HFF-Myc (cell line): ENCODE data around the gene VASP.
A peak's percentile ranks its signal among the peaks of the same experiment; 100 is the strongest.

Experiments used
- DNase-seq: peaks from one replicate; pipeline ENCODE4 v3.0.0-alpha.2; 2011; ENCODE audit warnings: low read depth; ENCODE audit errors: extremely low read depth
- H3K4me3 ChIP-seq: replicated peaks from 2 replicates; pipeline ENCODE4 v1.5.1; 2011; ENCODE audit warnings: low read depth, mild to moderate bottlenecking, control low read depth, low read length
- CTCF ChIP-seq: IDR thresholded peaks from 2 replicates; pipeline ENCODE4 v1.5.1; 2012; ENCODE audit warnings: mild to moderate bottlenecking, low read depth, low read length, control low read depth; ENCODE audit errors: missing control alignments

VASP gene

GRCh38 chr19:45506989-45507871, at the start of gene VASP:
Gene VASP (plus strand): TSS chr19:45507479. CDS start chr19:45507772, 293 bp downstream.
- no peak for TF ChIP-seq CTCF
- peak within 1 kb of the TSS; percentile 99 for H3K4me3 ChIP-seq
- no peak for DNase-seq

GRCh38 chr19:45457776-45458175, 49.5 kb upstream of the VASP start:
- no peak for DNase-seq
- no peak for TF ChIP-seq CTCF
- H3K4me3 ChIP-seq, result no peak overlapping the region

GRCh38 chr19:45460807-45461347, 46.4 kb upstream of the VASP start:
- no peak for TF ChIP-seq CTCF
- no peak overlapping the region for H3K4me3 ChIP-seq
- no peak for DNase-seq

- no peak overlapping the region for H3K4me3 ChIP-seq
- no peak for TF ChIP-seq CTCF
- no peak for DNase-seq
These were observed 45.1 kb upstream of the VASP start for GRCh38 chr19:45462174-45462573.

- no peak for DNase-seq
- H3K4me3 ChIP-seq, result no peak overlapping the region
- TF ChIP-seq CTCF, result no peak
These were observed 44.0 kb upstream of the VASP start for GRCh38 chr19:45463241-45463640.

- no peak for TF ChIP-seq CTCF
- no peak for DNase-seq
These were observed 43.0 kb upstream of the VASP start for GRCh38 chr19:45464274-45464673.

More at GRCh38 chr19:45464274-45464673, 43.0 kb upstream of the VASP start:
- no peak overlapping the region for H3K4me3 ChIP-seq
